HepG2 (cell line): ENCODE measurements around the gene ELOVL2. TPM values are rescaled to one million over a fixed set of nuclear protein-coding genes. Genes with fewer than 3 reads are reported as not detected.

Experiments used
- ATAC-seq: fragments of 200-7000 bp; cut with Tn5 transposase; 3 replicates; pipeline ENCODE4 v1.9.1; 2020; ENCODE audit warnings: mild to moderate bottlenecking, moderate library complexity
- BruUV-seq: library from RNA; stranded (reverse); fragments of 400-500 nt; replicated peaks from 2 replicates; lab custom pipeline; 2021; lab: Mats Ljungman, UMichigan
- CTCF ChIA-PET: fragments of 300-600 bp; formaldehyde crosslinking; extraction: SDS; loops from one replicate; lab custom pipeline; 2021; ENCODE audit warnings: low total read pairs, inconsistent platforms, low intra/inter-chr PET ratio; lab: Yijun Ruan, JAX
- POLR2A ChIA-PET: fragments of 350-600 bp; sonication (Branson Sonifier 250); formaldehyde crosslinking; loops from one replicate; lab custom pipeline; 2020; ENCODE audit warnings: antibody characterized with exemption, inconsistent platforms; lab: Yijun Ruan, JAX
- DNase-seq: peaks from one replicate; pipeline ENCODE4 v3.0.0-alpha.2; 2015; ENCODE audit warnings: low spot score
- FAIRE-seq: peaks from 3 replicates; lab custom pipeline; 2011; peaks lifted over from hg19 to GRCh38; lab: Jason Lieb, UNC
- H2AFZ ChIP-seq: one replicate; pipeline ENCODE4 v1.6.1; 2011; ENCODE audit warnings: low read length, inconsistent platforms
- H3K27ac ChIP-seq: fragments of 300-600 bp; 3 replicates; pipeline ENCODE4 v1.8.0; 2011; ENCODE audit warnings: mixed run types, mild to moderate bottlenecking, mixed read lengths, low read length, inconsistent platforms; ENCODE audit not compliant: insufficient read depth; ENCODE audit errors: extremely low read length
- H3K27me3 ChIP-seq, 2 experiments: fragments of 200-600 bp in 1 of 2; 2 replicates in 1 of 2; 3 replicates in 1 of 2; pipeline versions ENCODE4 v1.6.0 to v1.8.0; 2011; ENCODE audit warnings: low read length in 2 of 2, mild to moderate bottlenecking in 2 of 2, moderate library complexity in 2 of 2, inconsistent platforms in 1 of 2; ENCODE audit not compliant: insufficient read depth in 2 of 2, control insufficient read depth in 1 of 2
- H3K36me3 ChIP-seq, 2 experiments: fragments of 200-600 bp in 1 of 2; replicated peaks in 1 of 2; 2 replicates in 1 of 2; 3 replicates in 1 of 2; pipeline versions ENCODE4 v1.5.1 to v1.8.0; 2011; ENCODE audit warnings: low read length in 2 of 2, inconsistent platforms in 1 of 2; ENCODE audit not compliant: insufficient read depth in 2 of 2, control insufficient read depth in 1 of 2
- H3K4me1 ChIP-seq: 2 replicates; pipeline ENCODE4 v1.5.1; 2012; ENCODE audit warnings: low read length, inconsistent platforms; ENCODE audit not compliant: insufficient read depth
- H3K4me2 ChIP-seq: 2 replicates; pipeline ENCODE4 v1.6.0; 2011; ENCODE audit warnings: low read depth, low read length, inconsistent platforms
- H3K4me3 ChIP-seq, 3 experiments: fragments of 200-600 bp in 1 of 3; sonication (generic), shearing (Covaris generic) in 1 of 3; replicated peaks in 1 of 3; 2 replicates each; pipeline ENCODE4 v1.5.1; 2011 to 2016; ENCODE audit warnings: low read length in 3 of 3, inconsistent platforms in 2 of 3, low read depth in 2 of 3, mild to moderate bottlenecking in 2 of 3, control low read depth in 1 of 3, mixed read lengths in 1 of 3; ENCODE audit not compliant: insufficient read depth in 1 of 3
- H3K79me2 ChIP-seq: one replicate; pipeline ENCODE4 v1.6.1; 2011; ENCODE audit warnings: low read length, inconsistent platforms; ENCODE audit not compliant: insufficient read depth
- H3K9ac ChIP-seq: 2 replicates; pipeline ENCODE4 v1.6.0; 2011; ENCODE audit warnings: mild to moderate bottlenecking, low read depth, low read length, inconsistent platforms; ENCODE audit not compliant: insufficient read depth
- H3K9me3 ChIP-seq: 2 replicates; pipeline ENCODE4 v1.5.1; 2012; ENCODE audit warnings: mild to moderate bottlenecking, low read length
- H4K20me1 ChIP-seq: 2 replicates; pipeline ENCODE4 v1.6.0; 2011; ENCODE audit warnings: inconsistent platforms, mild to moderate bottlenecking, low read length, moderate library complexity; ENCODE audit not compliant: insufficient read depth
- DMAP1 ChIP-seq: IDR thresholded peaks from 2 replicates; pipeline ENCODE4 v1.6.1; 2016
- FOXA1 ChIP-seq, 2 experiments: fragments of 450-650 bp in 1 of 2; sonication (generic) in 1 of 2; formaldehyde crosslinking in 1 of 2; IDR thresholded peaks; 2 replicates each; pipeline versions ENCODE4 v1.4.0 to v1.6.1; 2016 to 2020; ENCODE audit warnings: missing genetic modification reagents in 1 of 2
- KAT7 ChIP-seq: IDR thresholded peaks from 2 replicates; pipeline ENCODE4 v1.6.1; 2018; ENCODE audit warnings: borderline replicate concordance, missing compliant biosample characterization
- POLR2G ChIP-seq: fragments of 200-400 bp; formaldehyde crosslinking; IDR thresholded peaks from 2 replicates; pipeline ENCODE4 v1.6.1; 2018; ENCODE audit warnings: mild to moderate bottlenecking, low read depth, low read length, moderate library complexity
- SKI ChIP-seq: fragments of 450-650 bp; IDR thresholded peaks from one replicate; pipeline ENCODE4 v1.6.1; 2018; ENCODE audit warnings: mild to moderate bottlenecking; ENCODE audit not compliant: partially characterized antibody
- SSRP1 ChIP-seq: IDR thresholded peaks from 2 replicates; pipeline ENCODE4 v1.6.1; 2016; ENCODE audit warnings: control low read depth
- ZC3H4 ChIP-seq: sonication (generic); formaldehyde crosslinking; IDR thresholded peaks from 2 replicates; pipeline ENCODE4 v1.4.0; 2020; ENCODE audit warnings: missing genetic modification reagents, borderline replicate concordance
- ZKSCAN8 ChIP-seq: IDR thresholded peaks from 2 replicates; pipeline ENCODE4 v1.6.1; 2016; ENCODE audit warnings: borderline replicate concordance, missing genetic modification reagents, missing compliant biosample characterization
- ZNF292 ChIP-seq: sonication (generic); formaldehyde crosslinking; IDR thresholded peaks from 2 replicates; pipeline ENCODE4 v1.8.1; 2022; ENCODE audit warnings: mild to moderate bottlenecking, low read depth, missing genetic modification reagents, borderline replicate concordance
- ZNF331 ChIP-seq: sonication (generic); formaldehyde crosslinking; IDR thresholded peaks from 2 replicates; pipeline ENCODE4 v1.4.0; 2020; ENCODE audit warnings: missing genetic modification reagents
- ZNF430 ChIP-seq: sonication (generic); formaldehyde crosslinking; IDR thresholded peaks from 2 replicates; pipeline ENCODE4 v1.9.0; 2021; ENCODE audit warnings: mild to moderate bottlenecking, missing genetic modification reagents
- ZNF570 ChIP-seq: sonication (generic); formaldehyde crosslinking; IDR thresholded peaks from 2 replicates; pipeline ENCODE4 v1.4.0; 2020; ENCODE audit warnings: mild to moderate bottlenecking, missing genetic modification reagents, borderline replicate concordance
- ZNF737 ChIP-seq: sonication (generic); formaldehyde crosslinking; IDR thresholded peaks from 2 replicates; pipeline ENCODE4 v1.5.0; 2020; ENCODE audit warnings: missing genetic modification reagents, mild to moderate bottlenecking, borderline replicate concordance
- ZNF75D ChIP-seq: sonication (generic); formaldehyde crosslinking; IDR thresholded peaks from 2 replicates; pipeline ENCODE4 v1.8.1; 2023; ENCODE audit warnings: missing genetic modification reagents, mild to moderate bottlenecking, borderline replicate concordance
- WGBS: methylation state at CpG from one replicate; pipeline ENCODE4 v1.1.6; 2017; ENCODE audit warnings: low lambda C conversion rate; 5-methylcytosine and 5-hydroxymethylcytosine counted together
- in situ Hi-C: cut with HindIII; loops from 2 replicates; pipeline ENCODE4 v1.10.0; 2017; ENCODE audit warnings: low pct_unique_long_range_greater_than_20kb; ENCODE audit not compliant: extremely low pct_ligation_motif_present
- intact Hi-C: fragments of 100-400 bp; cut with micrococcal nuclease; formaldehyde crosslinking; loops from one replicate; pipeline ENCODE4 v1.10.0; 2022; ENCODE audit not compliant: unreplicated experiment
- polyA plus RNA-seq, 8 experiments: library from polyadenylated mRNA; depleted of rRNA in 3 of 8; stranded (reverse) in 7 of 8; unstranded in 1 of 8; fragments of >200 nt; fragmentation: Illumina TruSeq in 4 of 8; extraction: Trizol in 4 of 8; gene quantifications; 2 replicates each; pipeline versions ENCODE4 v1.2.1 to v1.2.3, GENCODE V29; 2011 to 2016; ENCODE audit warnings: low read depth in 4 of 8, missing spikeins in 1 of 8, mixed read lengths in 1 of 8; ENCODE audit not compliant: insufficient read depth in 1 of 8
- total RNA-seq, 5 experiments: library from RNA; depleted of rRNA; stranded (reverse); fragments of >200 nt; fragmentation: Illumina TruSeq; extraction: Trizol; gene quantifications; 2 replicates each; pipeline ENCODE4 v1.2.3, GENCODE V29; 2016; ENCODE audit warnings: low read depth in 1 of 5
- TF ChIP-seq, protein P1 (sequence below): sonication (generic); formaldehyde crosslinking; IDR thresholded peaks from 2 replicates; pipeline ENCODE4 v1.5.0; 2020; ENCODE audit warnings: mild to moderate bottlenecking, missing genetic modification reagents, moderate library complexity
- TF ChIP-seq, protein P2 (sequence below): IDR thresholded peaks from 2 replicates; pipeline ENCODE4 v1.6.1; 2016; ENCODE audit warnings: missing compliant biosample characterization, missing genetic modification reagents, borderline replicate concordance
- TF ChIP-seq, protein P3 (sequence below): sonication (generic); formaldehyde crosslinking; IDR thresholded peaks from 2 replicates; pipeline ENCODE4 v1.4.0; 2020; ENCODE audit warnings: missing genetic modification reagents
- TF ChIP-seq, protein P4 (sequence below): IDR thresholded peaks from 2 replicates; pipeline ENCODE4 v1.6.1; 2016

Gene ELOVL2
- total and polyA plus RNA-seq, 2 of the 13 experiments (the other 11 are each of a cell fraction or from before 2014, with no cell fraction given): 43.6 to 65.4 TPM

DNA sequence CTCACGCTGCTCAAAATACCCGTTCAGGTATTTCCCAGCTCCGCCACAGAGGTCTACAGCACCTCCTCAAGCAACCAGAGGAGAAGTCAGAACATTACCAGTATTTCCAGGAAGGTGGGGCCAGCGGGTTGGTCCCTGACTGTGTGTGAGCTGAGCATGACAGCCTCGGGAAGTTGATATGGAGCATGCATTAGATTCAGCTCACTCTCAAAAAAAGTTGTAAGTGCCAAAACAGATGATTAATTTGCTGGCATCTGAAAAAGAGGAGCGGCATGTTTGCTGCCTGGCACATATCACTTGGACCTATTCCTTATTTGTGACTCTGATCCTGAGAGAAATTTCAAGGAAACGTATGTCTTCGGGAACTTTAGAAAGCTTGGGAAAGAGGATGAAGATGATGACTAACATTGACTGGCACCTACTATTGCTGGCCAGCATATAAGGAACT lies 32.3 kb downstream of the ELOVL2 start:
- H3K4me1 ChIP-seq: peaks cover 94% of the 10 kb centered on the region
- H3K4me3 ChIP-seq: peak overlapping the region; percentile 3 to 59 (median 39)
- H2AFZ ChIP-seq: no peak overlapping the region
- in situ Hi-C loops: loop anchor here (5.0 kb wide), 1 partner anchor 55 kb away; no protein-coding TSS in a partner anchor
- peaks cover 40% of the 10 kb centered on the region for H3K79me2 ChIP-seq
- H3K9me3 ChIP-seq: no peaks in the 10 kb centered on the region
- peak overlapping the region; percentile 95 for H3K27ac ChIP-seq
- no peaks in the 10 kb centered on the region for H4K20me1 ChIP-seq
- intact Hi-C loops: loop anchor here (1.0 kb wide), 3 partner anchors 30 to 55 kb away; no protein-coding TSS in a partner anchor
- peaks cover 0 to 6% of the 10 kb centered on the region in 2 experiments; a peak in 2 of 5 replicates for H3K36me3 ChIP-seq
- POLR2A ChIA-PET: interaction anchor here (1.0 to 2.9 kb wide), 17 partner anchors 9 to 356 kb away, joined by 3 to 52 read pairs (median 7); partner anchors contain the start of gene ELOVL2
- DNase-seq (peak; percentile 80), ATAC-seq (peak; percentile 77), FAIRE-seq (no peak)
- CTCF ChIA-PET: interaction anchor here (1.4 to 2.7 kb wide), 3 partner anchors 33 to 57 kb away, joined by 3 to 27 read pairs (median 10); partner anchors contain the start of gene ELOVL2
- 15% methylated on average over 8 of the region's 8 CpGs for WGBS
- peak overlapping the region; percentile 84 for H3K4me2 ChIP-seq
- H3K9ac ChIP-seq: peak overlapping the region; percentile 73
- no peaks in the 10 kb centered on the region for H3K27me3 ChIP-seq
- TSS peak; percentile 45 for BruUV-seq
- TF ChIP-seq ZNF430 (CRISPR knock-in tag): peak; percentile 22; the same call in 1 of the 2 replicates
- TF ChIP-seq, protein P1, sequence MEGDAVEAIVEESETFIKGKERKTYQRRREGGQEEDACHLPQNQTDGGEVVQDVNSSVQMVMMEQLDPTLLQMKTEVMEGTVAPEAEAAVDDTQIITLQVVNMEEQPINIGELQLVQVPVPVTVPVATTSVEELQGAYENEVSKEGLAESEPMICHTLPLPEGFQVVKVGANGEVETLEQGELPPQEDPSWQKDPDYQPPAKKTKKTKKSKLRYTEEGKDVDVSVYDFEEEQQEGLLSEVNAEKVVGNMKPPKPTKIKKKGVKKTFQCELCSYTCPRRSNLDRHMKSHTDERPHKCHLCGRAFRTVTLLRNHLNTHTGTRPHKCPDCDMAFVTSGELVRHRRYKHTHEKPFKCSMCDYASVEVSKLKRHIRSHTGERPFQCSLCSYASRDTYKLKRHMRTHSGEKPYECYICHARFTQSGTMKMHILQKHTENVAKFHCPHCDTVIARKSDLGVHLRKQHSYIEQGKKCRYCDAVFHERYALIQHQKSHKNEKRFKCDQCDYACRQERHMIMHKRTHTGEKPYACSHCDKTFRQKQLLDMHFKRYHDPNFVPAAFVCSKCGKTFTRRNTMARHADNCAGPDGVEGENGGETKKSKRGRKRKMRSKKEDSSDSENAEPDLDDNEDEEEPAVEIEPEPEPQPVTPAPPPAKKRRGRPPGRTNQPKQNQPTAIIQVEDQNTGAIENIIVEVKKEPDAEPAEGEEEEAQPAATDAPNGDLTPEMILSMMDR (CRISPR knock-in tag): peak; percentile 45
- TF ChIP-seq KAT7: 0 out of 2 replicates have a peak, but pooled peaks have one; percentile 41
- peak; percentile 19; the same call in 1 of the 2 replicates for TF ChIP-seq ZNF292
- no peak for TF ChIP-seq ZNF75D (CRISPR knock-in tag)
- TF ChIP-seq, protein P2, sequence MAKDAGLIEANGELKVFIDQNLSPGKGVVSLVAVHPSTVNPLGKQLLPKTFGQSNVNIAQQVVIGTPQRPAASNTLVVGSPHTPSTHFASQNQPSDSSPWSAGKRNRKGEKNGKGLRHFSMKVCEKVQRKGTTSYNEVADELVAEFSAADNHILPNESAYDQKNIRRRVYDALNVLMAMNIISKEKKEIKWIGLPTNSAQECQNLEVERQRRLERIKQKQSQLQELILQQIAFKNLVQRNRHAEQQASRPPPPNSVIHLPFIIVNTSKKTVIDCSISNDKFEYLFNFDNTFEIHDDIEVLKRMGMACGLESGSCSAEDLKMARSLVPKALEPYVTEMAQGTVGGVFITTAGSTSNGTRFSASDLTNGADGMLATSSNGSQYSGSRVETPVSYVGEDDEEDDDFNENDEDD (CRISPR knock-in tag): no peak
- peak; percentile 49; the same call in 1 of the 2 replicates for TF ChIP-seq POLR2G
- TF ChIP-seq, protein P3, sequence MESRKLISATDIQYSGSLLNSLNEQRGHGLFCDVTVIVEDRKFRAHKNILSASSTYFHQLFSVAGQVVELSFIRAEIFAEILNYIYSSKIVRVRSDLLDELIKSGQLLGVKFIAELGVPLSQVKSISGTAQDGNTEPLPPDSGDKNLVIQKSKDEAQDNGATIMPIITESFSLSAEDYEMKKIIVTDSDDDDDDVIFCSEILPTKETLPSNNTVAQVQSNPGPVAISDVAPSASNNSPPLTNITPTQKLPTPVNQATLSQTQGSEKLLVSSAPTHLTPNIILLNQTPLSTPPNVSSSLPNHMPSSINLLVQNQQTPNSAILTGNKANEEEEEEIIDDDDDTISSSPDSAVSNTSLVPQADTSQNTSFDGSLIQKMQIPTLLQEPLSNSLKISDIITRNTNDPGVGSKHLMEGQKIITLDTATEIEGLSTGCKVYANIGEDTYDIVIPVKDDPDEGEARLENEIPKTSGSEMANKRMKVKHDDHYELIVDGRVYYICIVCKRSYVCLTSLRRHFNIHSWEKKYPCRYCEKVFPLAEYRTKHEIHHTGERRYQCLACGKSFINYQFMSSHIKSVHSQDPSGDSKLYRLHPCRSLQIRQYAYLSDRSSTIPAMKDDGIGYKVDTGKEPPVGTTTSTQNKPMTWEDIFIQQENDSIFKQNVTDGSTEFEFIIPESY (CRISPR knock-in tag): peak; percentile 54; the same call in 1 of the 2 replicates
- no peak for TF ChIP-seq FOXA1 (IDR thresholded peaks at IDR 0.05)
- TF ChIP-seq FOXA1 (CRISPR knock-in tag; IDR thresholded peaks at IDR 0.05): peak; percentile 18; the same call in 1 of the 2 replicates
- TF ChIP-seq ZKSCAN8: no peak
- no peak for TF ChIP-seq SKI
- peak; percentile 91; the same call in 1 of the 2 replicates for TF ChIP-seq SSRP1 (CRISPR knock-in tag)
- no peak for TF ChIP-seq ZNF737 (CRISPR knock-in tag)
- TF ChIP-seq, protein P4, sequence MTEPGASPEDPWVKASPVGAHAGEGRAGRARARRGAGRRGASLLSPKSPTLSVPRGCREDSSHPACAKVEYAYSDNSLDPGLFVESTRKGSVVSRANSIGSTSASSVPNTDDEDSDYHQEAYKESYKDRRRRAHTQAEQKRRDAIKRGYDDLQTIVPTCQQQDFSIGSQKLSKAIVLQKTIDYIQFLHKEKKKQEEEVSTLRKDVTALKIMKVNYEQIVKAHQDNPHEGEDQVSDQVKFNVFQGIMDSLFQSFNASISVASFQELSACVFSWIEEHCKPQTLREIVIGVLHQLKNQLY (CRISPR knock-in tag): no peak
- no peak for TF ChIP-seq ZNF570 (CRISPR knock-in tag)
- 0 out of 2 replicates have a peak, but pooled peaks have one; percentile 32 for TF ChIP-seq DMAP1
- 0 out of 2 replicates have a peak, but pooled peaks have one; percentile 21 for TF ChIP-seq ZC3H4 (CRISPR knock-in tag)
- TF ChIP-seq ZNF331 (CRISPR knock-in tag): peak; percentile 33; the same call in 1 of the 2 replicates
